ENCODE results near the gene REXO4.

DNA sequence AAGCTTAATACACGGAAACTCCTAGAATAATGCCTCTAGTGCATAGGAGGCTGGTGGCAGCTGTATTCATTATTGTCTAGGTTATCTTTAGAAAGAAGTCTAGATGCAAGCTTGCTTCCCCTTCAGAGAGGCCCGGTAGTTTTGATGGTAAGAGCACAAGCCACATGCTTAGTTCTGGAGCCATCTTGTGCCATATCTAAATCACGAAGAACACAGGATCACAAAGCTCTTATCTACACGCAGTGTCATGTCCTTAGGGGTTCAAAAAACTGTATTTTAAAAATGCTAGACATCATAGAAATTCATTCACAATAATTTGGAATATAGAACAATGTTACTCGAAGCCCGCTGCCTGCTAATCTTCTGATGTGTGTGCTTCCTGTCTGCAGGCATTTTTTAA, 48.2 kb upstream of the REXO4 start:
- TF ChIP-seq, protein P1, sequence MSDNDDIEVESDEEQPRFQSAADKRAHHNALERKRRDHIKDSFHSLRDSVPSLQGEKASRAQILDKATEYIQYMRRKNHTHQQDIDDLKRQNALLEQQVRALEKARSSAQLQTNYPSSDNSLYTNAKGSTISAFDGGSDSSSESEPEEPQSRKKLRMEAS (CRISPR knock-in tag; IDR thresholded peaks at IDR 0.05) = no peak
- TF ChIP-seq CTCF (IDR thresholded peaks at IDR 0.05) = no peak
